ACC112 (cell line): ENCODE measurements around the gene MEGF6.

Experiments
- H2AFZ ChIP-seq: fragments of 200-600 bp; sonication (generic); one replicate; pipeline ENCODE4 v1.6.0; 2017; ENCODE audit warnings: antibody characterized with exemption, low read length; ENCODE audit not compliant: unreplicated experiment
- H3K27ac ChIP-seq: fragments of 200-600 bp; sonication (generic); 2 replicates; pipeline ENCODE4 v1.5.1; 2014; ENCODE audit warnings: low read depth, mild to moderate bottlenecking, antibody characterized with exemption, low read length, moderate library complexity
- H3K27me3 ChIP-seq: fragments of 200-600 bp; sonication (generic); 2 replicates; pipeline ENCODE4 v1.6.1; 2014; ENCODE audit warnings: mild to moderate bottlenecking, antibody characterized with exemption, low read length, moderate library complexity, mixed read lengths; ENCODE audit not compliant: insufficient read depth
- H3K36me3 ChIP-seq: fragments of 200-600 bp; sonication (generic); 2 replicates; pipeline ENCODE4 v1.6.1; 2016; ENCODE audit warnings: mild to moderate bottlenecking, antibody characterized with exemption, low read length, moderate library complexity, mixed read lengths; ENCODE audit not compliant: insufficient read depth
- H3K4me1 ChIP-seq: fragments of 200-600 bp; sonication (generic); one replicate; pipeline ENCODE4 v1.6.1; 2016; ENCODE audit warnings: low read length, mixed read lengths; ENCODE audit not compliant: insufficient read depth, unreplicated experiment, control insufficient read depth
- H3K4me3 ChIP-seq: fragments of 200-600 bp; sonication (generic); 2 replicates; pipeline ENCODE4 v1.5.1; 2014; ENCODE audit warnings: mild to moderate bottlenecking, low read depth, low read length
- H3K79me2 ChIP-seq: fragments of 200-600 bp; sonication (generic); one replicate; pipeline ENCODE4 v1.6.0; 2016; ENCODE audit warnings: low read length; ENCODE audit not compliant: control insufficient read depth, unreplicated experiment, insufficient read depth

The MEGF6 gene

DNA sequence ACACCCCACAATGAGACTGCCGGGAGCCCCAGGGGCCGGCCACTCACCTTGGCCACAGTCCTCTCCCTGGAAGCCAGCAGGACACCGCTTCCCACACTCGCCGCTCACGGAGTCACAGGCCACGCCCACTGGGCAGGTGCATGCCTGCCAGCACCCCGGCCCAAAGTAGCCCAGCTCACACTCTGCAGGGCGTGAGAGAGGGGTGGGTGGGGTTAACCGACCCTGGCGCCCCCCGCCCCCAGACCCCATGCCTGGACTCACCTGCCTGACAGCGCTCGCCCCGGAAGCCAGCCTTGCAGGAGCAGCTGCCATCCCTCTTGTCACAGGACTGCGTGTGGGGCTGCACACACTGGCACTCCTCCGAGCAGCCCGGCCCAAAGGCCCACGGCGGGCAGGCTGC lies 106.1 kb downstream of the MEGF6 start:
- Histone ChIP-seq H3K4me1 (peaks cover 23% of the 10 kb centered on the region), H3K27ac (peak overlapping the region; percentile 89), H2AFZ (no peak overlapping the region), H3K4me3 (no peak overlapping the region), H3K79me2 (no peaks in the 10 kb centered on the region), H3K36me3 (no peaks in the 10 kb centered on the region), H3K27me3 (no peaks in the 10 kb centered on the region)

DNA sequence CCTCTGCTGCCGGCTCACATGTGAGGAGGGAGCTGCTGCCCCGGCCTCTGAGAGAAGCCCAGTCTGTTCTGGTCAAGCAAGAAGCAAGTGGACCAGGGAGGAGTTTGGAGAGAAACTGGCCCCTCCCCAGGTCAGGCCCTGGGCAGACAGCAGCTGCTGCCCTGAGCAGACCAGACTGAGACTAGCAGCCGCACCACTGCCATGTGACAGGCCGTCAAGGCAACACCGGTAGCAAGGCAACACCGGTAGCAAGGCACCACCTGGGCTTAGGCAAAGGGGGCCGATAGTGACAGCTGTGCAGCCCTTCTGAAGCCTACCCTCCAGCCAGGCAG lies 106.5 kb downstream of the MEGF6 start:
- Histone ChIP-seq H3K79me2 (no peaks in the 10 kb centered on the region), H3K4me1 (peaks cover 23% of the 10 kb centered on the region), H3K36me3 (no peaks in the 10 kb centered on the region), H3K27me3 (no peaks in the 10 kb centered on the region), H3K4me3 (peak overlapping the region; percentile 26; the same call in 1 of the 2 replicates), H2AFZ (peak overlapping the region; percentile 2), H3K27ac (peak overlapping the region; percentile 89)

DNA sequence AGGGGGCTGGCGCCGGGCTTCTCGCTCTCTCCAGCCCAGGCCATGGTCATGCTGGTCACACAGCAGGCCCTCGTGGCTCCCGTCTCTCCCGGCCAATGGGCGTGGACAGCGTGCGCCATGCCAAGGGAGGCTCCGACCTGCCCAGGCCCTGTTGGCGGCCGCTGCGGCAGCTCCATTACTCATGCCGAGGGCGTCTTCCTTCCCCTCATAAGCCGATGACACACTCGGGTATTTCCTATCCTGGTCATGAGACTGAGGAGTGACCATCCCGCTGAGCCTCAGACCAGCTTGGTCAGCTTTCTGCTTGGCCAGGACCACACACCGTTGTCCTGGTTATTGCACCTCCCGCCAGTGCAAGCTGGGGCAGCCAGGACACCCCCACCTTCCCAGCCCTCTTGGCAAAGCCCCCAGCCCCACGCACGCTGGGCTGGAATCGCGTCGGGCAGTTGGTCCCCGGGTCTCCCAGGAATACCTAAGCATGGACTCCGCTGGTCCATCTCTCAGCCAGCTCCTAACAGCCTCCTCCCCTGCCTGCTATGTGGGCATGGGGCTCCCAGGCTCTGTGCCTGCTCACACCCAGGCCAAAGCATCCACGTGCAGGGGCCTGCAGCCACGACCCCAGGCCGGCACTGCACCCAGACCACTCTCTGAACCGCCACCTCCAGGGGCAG lies 107.0 kb downstream of the MEGF6 start:
- H3K27ac ChIP-seq, result peak overlapping the region; percentile 89

DNA sequence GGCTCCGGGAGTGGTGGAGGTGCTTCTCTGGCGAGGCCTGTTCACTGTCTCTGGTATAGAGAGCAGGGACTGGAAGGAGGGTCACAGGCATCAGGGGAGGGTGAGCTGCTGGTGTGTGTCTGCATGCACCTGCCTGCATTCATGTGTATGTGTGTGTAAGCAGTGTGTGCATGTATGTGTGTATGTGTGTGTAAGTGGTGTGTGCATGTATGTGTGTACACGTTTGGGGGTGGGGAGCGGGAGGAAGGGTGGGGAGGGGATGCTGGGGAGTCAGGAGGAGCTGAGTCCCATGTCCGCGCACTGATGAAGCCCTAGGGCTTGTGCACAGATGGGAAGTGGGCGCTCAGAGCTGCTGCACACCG lies 107.8 kb downstream of the MEGF6 start:
- Histone ChIP-seq H3K27me3 (no peaks in the 10 kb centered on the region), H3K4me3 (no peak overlapping the region), H3K27ac (peak overlapping the region; percentile 89; the same call in 1 of the 2 replicates), H3K36me3 (no peaks in the 10 kb centered on the region), H2AFZ (no peak overlapping the region), H3K79me2 (no peaks in the 10 kb centered on the region), H3K4me1 (peaks cover 23% of the 10 kb centered on the region)

More for the DNA sequence above, 107.0 kb downstream of the MEGF6 start:
- Histone ChIP-seq H2AFZ (peak overlapping the region; percentile 2), H3K36me3 (no peaks in the 10 kb centered on the region), H3K4me1 (peaks cover 23% of the 10 kb centered on the region), H3K4me3 (peak overlapping the region; percentile 26; the same call in 1 of the 2 replicates), H3K27me3 (no peaks in the 10 kb centered on the region), H3K79me2 (no peaks in the 10 kb centered on the region)

DNA sequence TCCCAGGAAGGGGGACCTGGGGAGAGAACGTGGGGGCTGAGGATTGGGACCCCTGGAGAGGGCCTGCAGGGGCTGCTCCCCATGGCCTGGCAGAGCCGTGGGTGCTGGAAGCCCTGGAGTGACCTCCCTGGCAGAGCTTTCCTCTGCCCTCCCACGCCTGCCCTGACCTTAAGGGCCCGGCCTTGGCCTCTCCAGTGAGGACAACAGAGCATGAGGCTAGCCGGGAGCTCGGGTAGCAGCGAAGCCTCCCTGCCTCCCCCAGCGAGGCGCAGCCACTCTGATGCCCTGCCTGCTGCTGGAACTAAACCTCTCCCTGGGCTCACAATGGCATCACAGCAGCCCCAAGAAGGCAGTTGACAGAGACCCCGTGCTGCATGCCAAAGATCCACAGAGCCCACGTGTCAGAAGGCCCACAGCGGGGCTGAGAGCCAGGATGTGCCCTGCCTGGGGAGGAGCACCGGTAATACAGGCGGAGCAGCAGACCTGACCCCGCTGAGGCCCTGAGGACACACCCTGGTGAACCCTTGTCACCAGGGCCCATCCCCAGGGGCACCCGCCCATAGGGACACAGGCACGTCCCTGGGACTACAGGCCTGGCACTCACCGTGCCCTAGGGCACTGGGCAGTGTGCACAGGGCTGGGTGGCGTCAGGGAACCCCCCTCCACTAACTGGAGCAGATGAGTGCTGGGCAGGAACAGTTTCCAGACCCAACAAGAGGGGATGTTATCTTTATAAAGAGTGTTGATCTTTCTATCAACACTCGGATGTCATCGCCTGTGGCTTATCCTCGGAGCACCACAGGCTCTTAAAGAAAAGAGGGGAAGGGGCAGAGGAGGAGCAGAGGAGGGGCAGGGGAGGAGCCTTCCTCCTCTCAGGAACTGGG lies 108.4 kb downstream of the MEGF6 start:
- no peak overlapping the region for H3K27ac ChIP-seq
- H2AFZ ChIP-seq, result no peak overlapping the region
- no peaks in the 10 kb centered on the region for H3K27me3 ChIP-seq
- H3K36me3 ChIP-seq, result no peaks in the 10 kb centered on the region
- H3K4me1 ChIP-seq, result peaks cover 23% of the 10 kb centered on the region
- H3K4me3 ChIP-seq, result no peak overlapping the region
- no peaks in the 10 kb centered on the region for H3K79me2 ChIP-seq

DNA sequence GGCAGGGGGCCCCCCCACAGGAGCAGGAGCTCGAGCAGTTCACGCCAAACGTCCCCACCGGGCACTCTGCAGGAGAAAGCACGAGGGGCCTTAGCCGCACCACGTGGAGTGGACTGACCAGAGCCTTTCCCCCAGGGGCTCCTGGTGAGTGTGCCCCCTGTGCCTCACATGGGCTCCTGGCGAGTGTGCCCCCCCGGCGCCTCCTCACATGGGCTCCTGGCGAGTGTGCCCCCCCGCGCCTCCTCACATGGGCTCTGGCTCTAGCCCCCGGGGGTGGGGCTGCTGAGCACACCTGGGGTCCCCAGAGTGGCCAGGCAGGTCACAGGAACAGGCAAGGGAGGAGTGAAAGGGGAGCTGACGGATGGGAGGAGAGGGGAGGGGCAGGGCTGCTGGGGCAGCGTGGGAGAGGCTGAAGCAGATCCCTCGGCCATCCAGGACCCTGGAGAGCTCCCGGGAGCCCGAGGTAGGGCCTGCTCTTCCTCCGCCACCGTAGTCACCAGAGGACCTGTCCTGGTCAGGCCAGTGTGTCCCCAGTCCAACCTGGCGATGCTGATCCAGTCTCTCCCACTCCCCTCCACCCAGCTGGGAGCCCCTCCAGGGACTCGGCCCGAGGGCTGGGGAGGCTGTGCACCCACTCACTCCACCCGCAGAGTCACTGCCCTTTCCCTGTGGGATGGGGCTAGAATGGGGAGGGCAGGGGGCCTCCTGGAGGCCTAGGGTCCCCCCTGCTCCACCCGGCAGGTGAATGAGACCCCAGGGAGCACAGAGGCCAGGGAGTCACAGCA lies 109.3 kb downstream of the MEGF6 start:
- Histone ChIP-seq H3K4me1 (peaks cover 23% of the 10 kb centered on the region), H3K4me3 (no peak overlapping the region), H3K79me2 (no peaks in the 10 kb centered on the region), H3K27ac (no peak overlapping the region), H3K27me3 (no peaks in the 10 kb centered on the region), H2AFZ (no peak overlapping the region), H3K36me3 (no peaks in the 10 kb centered on the region)

DNA sequence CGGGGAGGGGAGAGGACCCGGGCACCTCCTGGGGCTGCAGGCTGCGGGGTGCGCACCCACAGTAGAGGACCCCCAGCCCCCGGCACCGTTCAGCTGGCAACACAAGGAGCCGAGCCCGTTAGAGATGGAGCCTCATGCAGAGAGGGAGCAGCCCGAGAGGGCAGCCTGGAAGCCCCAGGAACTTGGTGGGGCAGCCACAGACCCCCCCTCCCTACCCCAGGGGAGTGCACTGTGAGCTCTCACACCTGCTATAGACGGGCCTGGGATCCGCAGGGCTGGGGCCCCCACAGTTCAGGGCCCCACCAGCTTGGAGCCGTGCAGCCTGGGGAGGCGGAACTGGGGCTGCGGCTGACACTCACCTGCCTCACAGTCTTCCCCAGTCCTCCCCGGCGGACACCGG lies 109.9 kb downstream of the MEGF6 start:
- H3K27ac ChIP-seq, result no peak overlapping the region
- H3K79me2 ChIP-seq, result no peaks in the 10 kb centered on the region
- H2AFZ ChIP-seq, result no peak overlapping the region
- H3K4me3 ChIP-seq, result no peak overlapping the region
- no peaks in the 10 kb centered on the region for H3K27me3 ChIP-seq
- peaks cover 25% of the 10 kb centered on the region for H3K4me1 ChIP-seq
- H3K36me3 ChIP-seq, result no peaks in the 10 kb centered on the region

DNA sequence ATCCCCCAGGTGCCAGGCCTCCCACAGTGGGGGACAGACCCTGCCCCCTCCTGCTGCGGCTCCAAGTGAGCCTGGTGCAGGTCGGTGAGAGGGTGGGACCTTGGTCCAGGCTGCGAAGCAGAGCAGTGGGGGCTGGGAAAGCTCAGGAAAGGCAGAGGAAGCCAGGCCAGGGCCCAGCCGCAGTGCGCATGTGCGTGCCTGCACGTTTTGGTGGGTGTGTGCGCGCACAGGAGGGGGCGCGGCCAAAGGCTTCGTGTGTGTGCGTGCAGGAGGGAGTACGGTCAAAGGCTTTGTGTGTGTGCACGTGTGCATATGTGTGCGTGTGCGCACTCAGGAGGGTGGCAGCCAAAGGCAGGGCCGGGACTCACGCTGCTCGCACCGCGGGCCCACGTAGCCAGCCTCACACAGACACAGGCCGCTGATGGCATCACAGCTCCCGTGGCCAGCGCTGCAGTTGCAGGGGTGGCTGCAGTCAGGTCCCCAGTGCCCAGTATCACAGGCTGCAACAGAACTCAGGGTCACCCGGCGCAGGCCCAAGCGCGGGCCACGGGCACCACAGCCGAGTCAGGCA lies 111.0 kb downstream of the MEGF6 start:
- Histone ChIP-seq H3K79me2 (no peaks in the 10 kb centered on the region), H3K4me1 (peaks cover 35% of the 10 kb centered on the region), H3K36me3 (no peaks in the 10 kb centered on the region), H3K27ac (no peak overlapping the region), H2AFZ (no peak overlapping the region), H3K4me3 (no peak overlapping the region), H3K27me3 (no peaks in the 10 kb centered on the region)

DNA sequence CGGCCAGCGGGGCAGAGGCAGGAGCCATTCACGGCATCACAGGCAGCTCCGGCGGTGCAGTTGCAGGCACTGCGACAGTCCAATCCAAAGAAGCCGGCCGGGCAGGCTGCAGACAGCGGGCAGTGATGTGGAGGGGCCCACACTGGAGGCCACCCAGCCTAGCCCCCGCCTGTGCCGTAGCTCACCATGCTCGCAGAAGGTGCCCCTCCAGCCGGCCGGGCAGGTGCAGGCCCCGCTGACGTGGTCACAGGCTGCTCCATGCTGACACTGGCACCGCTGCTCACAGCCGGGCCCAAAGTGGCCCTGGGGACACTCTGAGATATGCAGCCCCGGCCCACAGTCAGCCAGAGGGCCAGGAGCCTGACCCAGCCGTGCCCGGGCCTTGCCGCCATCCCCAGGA lies 111.7 kb downstream of the MEGF6 start:
- Histone ChIP-seq H3K36me3 (no peaks in the 10 kb centered on the region), H3K4me1 (peaks cover 29% of the 10 kb centered on the region), H3K27me3 (no peaks in the 10 kb centered on the region), H3K4me3 (no peak overlapping the region), H3K27ac (no peak overlapping the region), H3K79me2 (no peaks in the 10 kb centered on the region), H2AFZ (no peak overlapping the region)

DNA sequence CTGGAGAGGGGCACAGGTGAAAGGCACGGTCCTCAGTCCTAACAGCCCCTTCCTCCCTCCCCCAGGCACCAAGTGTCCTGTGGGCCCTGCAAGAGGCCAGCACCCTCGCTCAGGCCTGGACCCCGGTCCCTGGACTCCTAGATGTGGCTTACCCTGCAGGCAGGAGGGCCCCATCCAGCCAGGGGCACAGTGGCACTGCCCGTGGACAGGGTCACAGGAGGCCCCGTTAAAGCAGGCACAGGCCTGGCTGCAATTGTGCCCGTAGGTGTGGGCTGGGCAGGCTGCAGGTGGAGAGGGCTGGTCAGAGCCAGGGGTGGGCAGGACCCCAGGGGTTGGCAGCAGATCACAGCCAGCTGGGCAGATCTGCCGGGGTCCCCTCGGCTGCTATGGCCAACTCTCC lies 112.3 kb downstream of the MEGF6 start:
- Histone ChIP-seq H3K4me3 (no peak overlapping the region), H3K36me3 (no peaks in the 10 kb centered on the region), H3K4me1 (peaks cover 25% of the 10 kb centered on the region), H3K79me2 (no peaks in the 10 kb centered on the region), H3K27me3 (no peaks in the 10 kb centered on the region), H3K27ac (no peak overlapping the region), H2AFZ (no peak overlapping the region)
